GM13977 (cell line): ENCODE measurements around the gene ATF7.

Experiments used
- DNase-seq: peaks from one replicate; pipeline ENCODE4 v3.0.0; 2012; ENCODE audit warnings: low spot score
- CTCF ChIP-seq: IDR thresholded peaks from 2 replicates; pipeline ENCODE4 v1.5.1; 2012; ENCODE audit warnings: mild to moderate bottlenecking, control low read depth; ENCODE audit not compliant: insufficient read depth; ENCODE audit errors: extremely low read depth, missing control alignments
- in situ Hi-C: fragments of 300-500 bp; cut with MboI; formaldehyde crosslinking; loops from one replicate; pipeline ENCODE4 v1.12.0; 2022; ENCODE audit warnings: low sequenced_read_pairs, low pct_unique_long_range_greater_than_20kb, mixed read lengths, inconsistent platforms; ENCODE audit not compliant: unreplicated experiment

ATF7 gene

GRCh38 chr12:53493610-53494391, 132.4 kb downstream of the ATF7 start:
- no peak for DNase-seq
- no peak for TF ChIP-seq CTCF
- in situ Hi-C loops, result no loop called here

GRCh38 chr12:53492830-53493609, 133.2 kb downstream of the ATF7 start:
- in situ Hi-C loops, result no loop called here
- peak; percentile 93 for DNase-seq
- no peak for TF ChIP-seq CTCF

GRCh38 chr12:53492188-53492587, 134.0 kb downstream of the ATF7 start:
- no peak for TF ChIP-seq CTCF
- DNase-seq, result no peak
- in situ Hi-C loops, result no loop called here

- TF ChIP-seq CTCF, result no peak
- in situ Hi-C loops, result no loop called here
- no peak for DNase-seq
Measured at GRCh38 chr12:53489242-53489864, 136.8 kb downstream of the ATF7 start.

GRCh38 chr12:53486736-53487487, 139.3 kb downstream of the ATF7 start:
- in situ Hi-C loops, result no loop called here
- no peak for TF ChIP-seq CTCF
- DNase-seq, result no peak
